NCI-H510A treated with DMSO at 0.1 percent for 48 hours (cell line): ENCODE measurements around the gene ZCCHC24.
"Not testable (repeated sequence)": the region's sequence is repeated elsewhere in the genome, so short reads cannot be mapped to it uniquely, and the experiment has no call there.

Source experiments
- DNase-seq: peaks from one replicate; lab custom pipeline; 2025; lab: John Stamatoyannopoulos, UW

ZCCHC24 gene

GRCh38 chr10:79472449-79472848 is 27.0 kb upstream of the ZCCHC24 start:
- no peak for DNase-seq

- DNase-seq = no peak
Measured at GRCh38 chr10:79471776-79472175, 26.4 kb upstream of the ZCCHC24 start.

GRCh38 chr10:79470096-79470495 is 24.7 kb upstream of the ZCCHC24 start:
- DNase-seq = no peak

GRCh38 chr10:79468841-79469585 is 23.6 kb upstream of the ZCCHC24 start:
- no peak for DNase-seq

GRCh38 chr10:79468015-79468560 is 22.7 kb upstream of the ZCCHC24 start:
- no peak for DNase-seq

DNA sequence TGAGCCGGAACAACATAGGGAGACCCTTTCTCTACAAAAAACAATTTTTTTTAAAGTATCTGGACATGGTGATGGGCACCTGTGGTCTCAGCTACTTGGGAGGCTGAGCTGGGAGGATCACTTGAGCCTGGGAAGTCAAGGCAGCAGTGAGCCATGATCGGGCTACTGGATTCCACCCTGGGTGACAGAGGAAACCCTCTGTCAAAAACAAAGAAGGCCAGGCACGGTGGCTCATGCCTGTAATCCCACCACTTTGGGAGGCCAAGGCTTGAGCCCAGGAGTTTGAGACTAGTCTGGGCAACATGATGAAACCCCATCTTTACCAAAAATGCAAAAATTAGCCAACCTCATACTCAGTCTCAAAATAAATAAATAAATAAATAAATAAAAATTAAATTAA is 19.9 kb upstream of the ZCCHC24 start:
- no peak for DNase-seq

GRCh38 chr10:79463578-79464496 is 18.4 kb upstream of the ZCCHC24 start:
- no peak for DNase-seq

DNA sequence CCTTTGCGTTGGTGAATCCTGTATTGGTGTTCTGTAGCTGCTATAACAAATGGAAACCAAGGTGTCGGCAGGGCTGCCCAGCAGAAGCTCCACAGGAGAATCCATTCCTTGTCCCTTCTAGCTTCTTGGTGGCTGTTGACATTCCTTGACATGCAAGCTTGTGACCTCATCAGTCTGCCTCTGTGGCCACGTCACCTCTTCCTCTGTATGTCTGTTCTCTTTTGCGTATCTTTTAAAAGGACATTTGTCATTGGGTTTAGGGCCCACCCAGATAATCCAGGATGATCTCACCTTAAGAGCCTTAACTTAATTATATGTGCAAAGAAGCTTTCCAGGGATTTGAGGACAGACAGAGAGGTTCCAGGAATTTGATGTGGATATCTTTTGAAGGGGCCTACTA is 15.3 kb upstream of the ZCCHC24 start:
- DNase-seq = no peak

DNA sequence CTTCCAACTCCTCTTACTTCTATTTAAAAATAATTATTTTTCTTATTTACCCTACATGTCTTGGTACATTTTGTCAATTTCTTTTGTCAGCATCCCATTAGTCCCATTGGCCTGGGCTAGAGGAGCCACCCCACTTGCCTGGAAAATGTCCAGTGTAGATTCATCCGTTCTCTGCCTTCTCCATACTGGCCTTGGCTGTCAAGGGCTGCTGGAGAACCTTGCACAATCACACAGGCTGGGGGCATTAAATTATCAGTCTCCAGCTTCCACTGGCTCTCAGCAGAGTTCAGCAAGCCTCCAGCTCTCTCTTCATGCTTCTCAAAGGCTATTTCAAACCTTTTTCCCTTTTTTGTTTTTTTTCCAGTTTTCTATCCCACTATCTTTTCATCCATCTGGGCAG is 13.8 kb upstream of the ZCCHC24 start:
- DNase-seq = no peak

GRCh38 chr10:79458483-79458882 is 13.1 kb upstream of the ZCCHC24 start:
- DNase-seq = no peak

GRCh38 chr10:79457256-79457785 is 11.9 kb upstream of the ZCCHC24 start:
- DNase-seq = no peak

DNA sequence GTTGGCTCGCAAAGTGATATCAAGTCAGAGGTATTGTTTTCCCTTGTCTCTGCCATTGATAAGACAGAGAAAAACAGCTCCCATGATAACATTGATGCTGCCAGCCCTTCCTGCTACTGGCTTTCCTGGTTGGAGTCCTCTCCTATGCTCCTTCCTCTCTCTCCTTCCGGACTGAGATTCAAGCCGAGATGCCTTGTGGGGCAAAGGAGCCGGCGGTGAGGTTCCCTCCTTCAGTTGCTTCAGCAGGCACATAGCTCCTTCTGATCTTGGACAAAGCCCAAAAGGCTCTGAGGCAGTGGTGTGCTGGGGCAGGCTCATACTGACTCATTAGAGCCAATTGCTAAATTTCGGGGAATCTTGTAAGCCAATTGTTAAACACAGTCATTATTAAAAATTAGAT is 8.8 kb upstream of the ZCCHC24 start:
- no peak for DNase-seq

DNA sequence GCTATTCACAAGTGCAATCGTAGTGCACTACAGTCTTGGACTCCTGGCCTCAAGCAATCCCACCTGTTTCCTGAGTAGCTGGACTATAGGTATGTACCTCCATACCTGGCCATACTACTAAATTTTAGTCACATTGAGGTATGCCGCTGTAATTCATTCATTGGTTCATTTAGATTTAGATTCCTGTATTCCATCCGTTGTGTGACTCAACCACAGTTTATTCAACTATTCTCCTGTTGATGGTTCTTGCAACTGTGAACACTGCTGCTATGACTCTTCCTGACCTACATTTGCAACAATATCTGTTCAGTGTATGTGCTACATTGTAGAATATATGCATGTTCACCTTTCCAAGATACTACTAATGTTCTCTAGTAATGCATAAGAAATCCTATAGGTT is 8.0 kb upstream of the ZCCHC24 start:
- no peak for DNase-seq

- no peak for DNase-seq
Measured at GRCh38 chr10:79452174-79452611, 6.8 kb upstream of the ZCCHC24 start.

GRCh38 chr10:79451046-79451699 is 5.7 kb upstream of the ZCCHC24 start:
- no peak for DNase-seq

DNA sequence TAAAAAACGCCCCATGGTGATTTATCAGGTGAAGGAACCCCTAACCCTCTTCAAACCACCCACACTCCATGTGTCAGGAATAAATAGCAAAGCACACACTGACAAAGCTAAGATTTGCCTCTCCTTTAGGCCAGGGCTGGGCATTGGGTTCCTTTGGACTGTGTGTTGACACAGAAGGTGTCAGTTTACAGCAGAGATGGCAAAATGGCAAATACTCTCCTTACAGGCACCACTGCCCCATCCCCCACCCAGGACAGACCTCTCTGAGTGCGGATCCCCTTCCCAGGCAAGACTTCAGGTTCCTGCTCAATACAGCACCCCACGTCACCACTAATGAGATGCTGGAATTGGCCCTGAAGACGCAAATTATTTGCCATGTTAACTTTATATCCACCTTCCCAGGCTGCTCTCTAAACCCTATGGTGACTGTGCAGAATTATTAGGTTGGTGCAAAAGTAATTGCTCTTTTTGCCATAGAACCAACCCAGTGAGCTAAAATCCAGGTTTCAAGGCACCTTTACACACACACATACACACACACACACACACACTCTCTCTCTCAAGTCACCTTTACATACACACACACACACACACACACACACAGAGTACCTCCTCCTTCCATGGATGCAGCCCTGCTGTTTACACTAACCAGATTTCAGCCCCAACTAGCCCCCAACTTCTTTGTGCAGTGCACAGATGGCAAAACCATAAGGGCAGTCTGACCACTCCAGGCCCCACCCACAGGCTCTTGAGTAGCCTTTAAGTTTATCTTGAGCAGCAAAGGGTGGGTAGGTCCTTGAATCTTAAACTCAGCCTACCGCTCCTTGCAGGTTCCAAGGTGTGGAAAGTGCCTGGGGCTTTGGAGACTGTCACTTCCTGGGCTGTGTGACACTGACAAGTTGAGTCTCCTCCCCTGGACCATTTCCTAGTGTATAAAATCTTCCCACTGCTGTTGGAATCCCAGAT is 4.0 kb upstream of the ZCCHC24 start:
- DNase-seq = peak; percentile 41

GRCh38 chr10:79448732-79449049 is 3.3 kb upstream of the ZCCHC24 start:
- no peak for DNase-seq

DNA sequence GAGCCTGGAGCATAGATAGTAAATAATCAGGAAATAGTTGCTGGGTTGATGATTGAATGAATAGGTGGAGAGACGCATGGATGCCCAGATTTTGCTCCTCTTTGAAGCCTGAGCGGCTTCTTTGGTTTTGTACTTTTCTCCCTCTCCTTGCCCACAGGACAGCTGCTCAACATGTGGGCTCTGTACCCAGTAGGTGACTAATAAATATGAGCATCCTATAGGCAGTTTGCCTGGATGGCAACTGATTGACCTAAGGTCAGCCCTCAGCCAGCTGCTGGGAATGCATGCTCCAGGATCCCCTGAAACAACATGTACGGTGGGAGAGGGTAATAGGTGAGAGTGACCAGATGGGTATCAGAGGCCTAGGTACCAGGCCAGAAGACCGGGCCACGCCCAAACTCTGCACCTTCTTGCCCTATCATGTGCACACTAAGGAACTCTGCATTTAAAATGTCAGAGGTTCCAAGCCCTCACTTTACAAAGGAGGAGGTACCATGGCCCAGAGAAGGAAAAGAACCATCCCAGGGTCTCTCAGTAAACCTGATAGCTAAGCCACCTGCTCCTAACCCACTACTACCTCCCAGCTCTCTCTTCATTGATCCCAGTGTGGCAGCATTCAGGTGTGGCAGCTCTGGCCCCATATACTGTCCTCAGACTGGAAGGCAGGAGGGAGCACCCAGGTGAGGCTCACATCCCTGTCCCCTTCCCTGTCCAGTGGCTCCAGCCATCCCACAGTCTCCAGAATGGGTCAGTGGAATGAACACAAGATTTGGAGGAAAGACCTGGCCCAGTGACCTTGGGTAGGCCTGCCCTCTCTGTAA is 2.7 kb upstream of the ZCCHC24 start:
- DNase-seq = no peak

DNA sequence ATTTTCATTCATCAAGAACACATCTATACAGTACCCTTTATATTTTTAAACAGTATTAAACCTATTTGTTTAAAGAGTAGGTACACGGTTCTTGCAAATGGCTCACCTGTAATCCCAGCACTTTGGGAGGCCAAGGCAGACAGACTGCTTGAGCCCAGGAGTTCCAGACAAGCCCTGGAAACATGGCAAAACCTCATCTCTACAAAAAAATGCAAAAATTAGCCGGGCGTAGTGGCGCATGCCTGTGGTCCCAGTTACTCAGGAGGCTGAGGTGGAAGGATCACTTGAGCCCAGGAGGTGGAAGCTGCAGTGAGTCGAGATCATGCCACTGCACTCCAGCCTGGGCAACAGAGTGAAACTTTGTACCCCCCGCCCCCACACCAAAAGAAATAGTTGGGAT is 1.8 kb upstream of the ZCCHC24 start:
- DNase-seq = not testable (repeated sequence)

GRCh38 chr10:79446758-79447084 is 1.3 kb upstream of the ZCCHC24 start:
- no peak for DNase-seq
